Measurements from ENCODE around the gene CACNA1S.

GRCh38 chr1:201004154-201004553 lies 108.1 kb downstream of the CACNA1S start:
- TF ChIP-seq, protein P1, sequence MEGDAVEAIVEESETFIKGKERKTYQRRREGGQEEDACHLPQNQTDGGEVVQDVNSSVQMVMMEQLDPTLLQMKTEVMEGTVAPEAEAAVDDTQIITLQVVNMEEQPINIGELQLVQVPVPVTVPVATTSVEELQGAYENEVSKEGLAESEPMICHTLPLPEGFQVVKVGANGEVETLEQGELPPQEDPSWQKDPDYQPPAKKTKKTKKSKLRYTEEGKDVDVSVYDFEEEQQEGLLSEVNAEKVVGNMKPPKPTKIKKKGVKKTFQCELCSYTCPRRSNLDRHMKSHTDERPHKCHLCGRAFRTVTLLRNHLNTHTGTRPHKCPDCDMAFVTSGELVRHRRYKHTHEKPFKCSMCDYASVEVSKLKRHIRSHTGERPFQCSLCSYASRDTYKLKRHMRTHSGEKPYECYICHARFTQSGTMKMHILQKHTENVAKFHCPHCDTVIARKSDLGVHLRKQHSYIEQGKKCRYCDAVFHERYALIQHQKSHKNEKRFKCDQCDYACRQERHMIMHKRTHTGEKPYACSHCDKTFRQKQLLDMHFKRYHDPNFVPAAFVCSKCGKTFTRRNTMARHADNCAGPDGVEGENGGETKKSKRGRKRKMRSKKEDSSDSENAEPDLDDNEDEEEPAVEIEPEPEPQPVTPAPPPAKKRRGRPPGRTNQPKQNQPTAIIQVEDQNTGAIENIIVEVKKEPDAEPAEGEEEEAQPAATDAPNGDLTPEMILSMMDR (IDR thresholded peaks at IDR 0.05) = no peak
- TF ChIP-seq ZFX (IDR thresholded peaks at IDR 0.05; ENCODE audit: borderline replicate concordance) = no peak
